SK-N-MC (cell line): Measurements from ENCODE around the gene PLA2G4B.

Experiments used
- DNase-seq: peaks from one replicate; pipeline ENCODE4 v3.0.0-alpha.2; 2011; ENCODE audit warnings: low read depth, low spot score
- H3K27ac ChIP-seq: fragments of 200-600 bp; sonication (generic); 2 replicates; pipeline ENCODE4 v1.5.1; 2016; ENCODE audit warnings: mixed run types
- H3K36me3 ChIP-seq: fragments of 200-600 bp; sonication (generic); 2 replicates; pipeline ENCODE4 v1.6.1; 2017; ENCODE audit warnings: antibody characterized with exemption, low read length, mixed read lengths; ENCODE audit not compliant: insufficient read depth
- H3K4me3 ChIP-seq: fragments of 200-600 bp; sonication (generic); 2 replicates; pipeline ENCODE4 v1.5.1; 2016
- H3K9ac ChIP-seq: fragments of 200-600 bp; sonication (generic); 2 replicates; pipeline ENCODE4 v1.8.0; 2017; ENCODE audit warnings: mixed run types, mixed read lengths; ENCODE audit not compliant: insufficient read length
- H3K9me3 ChIP-seq: fragments of 200-600 bp; sonication (generic); 2 replicates; pipeline ENCODE4 v1.6.1; 2017; ENCODE audit warnings: low read depth, mild to moderate bottlenecking, antibody characterized with exemption, low read length, moderate library complexity, mixed read lengths
- EZH2 ChIP-seq: fragments of 200-600 bp; sonication (generic); IDR thresholded peaks from one replicate; pipeline ENCODE4 v1.6.1; 2017; ENCODE audit warnings: antibody characterized with exemption
- FOXP2 ChIP-seq: optimal IDR thresholded peaks from 2 replicates; pipeline ENCODE3; 2011; ENCODE audit warnings: mild to moderate bottlenecking, moderate library complexity; ENCODE audit not compliant: insufficient read depth; ENCODE audit errors: extremely low read length, control extremely low read depth
- POLR2AphosphoS5 ChIP-seq: IDR thresholded peaks from 2 replicates; pipeline ENCODE4 v1.6.1; 2012; ENCODE audit warnings: mild to moderate bottlenecking, low read depth, low read length, borderline replicate concordance

Gene PLA2G4B

DNA sequence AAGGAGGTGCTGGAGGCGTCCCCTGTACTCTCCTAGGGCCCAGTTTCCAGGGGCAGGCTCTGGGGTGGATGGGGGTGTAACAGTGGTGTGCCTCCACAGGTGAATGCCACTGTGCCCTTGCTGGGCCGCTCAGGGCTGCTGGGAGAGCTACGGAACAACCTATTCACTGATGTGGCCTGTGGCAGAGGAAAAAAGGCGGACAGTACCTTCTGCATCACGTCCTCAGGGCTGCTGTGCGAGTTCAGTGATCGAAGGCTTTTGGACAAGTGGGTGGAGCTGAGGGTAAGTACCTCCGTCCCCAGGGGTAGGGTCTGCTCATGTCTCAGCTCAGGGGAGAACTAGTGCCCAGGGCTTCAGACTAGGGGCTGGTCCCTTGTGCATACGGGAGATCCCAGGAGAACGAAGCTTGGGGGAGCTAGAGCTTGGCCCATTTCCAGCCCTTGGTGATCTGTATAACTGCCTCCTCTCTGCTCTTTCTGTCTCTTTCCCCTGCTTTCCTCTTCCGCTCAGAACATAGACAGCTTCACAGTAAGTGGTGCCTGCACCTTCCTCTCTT is 25.7 kb upstream of the PLA2G4B start:
- H3K27ac ChIP-seq = no peak overlapping the region
- TF ChIP-seq FOXP2 = no peak
- no peak for TF ChIP-seq EZH2
- no peak for TF ChIP-seq POLR2AphosphoS5
- peaks cover 5% of the 10 kb centered on the region; the same call in 1 of the 2 replicates for H3K36me3 ChIP-seq
- H3K9ac ChIP-seq = no peak overlapping the region
- no peak for DNase-seq
- H3K9me3 ChIP-seq = no peaks in the 10 kb centered on the region
- no peak overlapping the region for H3K4me3 ChIP-seq

DNA sequence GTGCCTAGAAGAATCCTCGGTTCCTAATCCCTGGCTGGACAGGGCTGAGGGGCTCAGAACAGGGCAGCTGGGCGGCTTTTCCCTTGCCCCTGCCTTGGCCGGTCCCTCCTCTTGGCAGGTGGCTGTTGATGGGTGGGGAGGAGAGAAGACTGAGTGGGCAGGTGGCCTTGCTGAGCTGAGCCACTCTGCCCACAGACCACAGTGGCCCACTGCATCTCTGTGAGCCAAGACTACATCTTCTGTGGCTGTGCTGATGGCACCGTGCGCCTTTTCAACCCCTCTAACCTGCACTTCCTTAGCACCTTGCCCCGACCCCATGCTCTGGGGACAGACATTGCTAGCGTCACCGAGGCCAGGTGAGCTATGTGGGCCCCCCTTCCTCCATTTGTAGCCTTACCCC is 25.2 kb upstream of the PLA2G4B start:
- H3K9me3 ChIP-seq = no peaks in the 10 kb centered on the region
- peaks cover 9% of the 10 kb centered on the region; the same call in 1 of the 2 replicates for H3K36me3 ChIP-seq
- DNase-seq = no peak
- no peak overlapping the region for H3K4me3 ChIP-seq
- H3K9ac ChIP-seq = no peak overlapping the region
- no peak overlapping the region for H3K27ac ChIP-seq
- no peak for TF ChIP-seq FOXP2
- no peak for TF ChIP-seq POLR2AphosphoS5
- no peak for TF ChIP-seq EZH2

DNA sequence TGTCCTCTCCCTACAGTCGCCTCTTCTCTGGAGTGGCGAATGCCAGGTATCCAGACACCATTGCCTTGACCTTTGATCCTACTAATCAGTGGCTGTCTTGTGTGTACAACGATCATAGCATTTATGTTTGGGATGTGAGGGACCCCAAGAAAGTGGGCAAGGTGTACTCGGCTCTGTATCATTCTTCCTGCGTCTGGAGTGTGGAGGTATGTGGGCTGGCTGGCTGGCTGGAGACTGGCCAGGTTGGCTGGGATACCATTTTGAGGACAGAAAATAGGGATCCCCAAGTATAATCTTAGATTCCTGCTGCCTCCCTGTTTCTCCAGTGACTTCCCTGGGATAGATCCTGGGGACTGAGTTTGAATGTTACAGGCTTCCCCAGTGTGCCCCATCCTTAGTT is 24.1 kb upstream of the PLA2G4B start:
- DNase-seq = no peak
- Histone ChIP-seq H3K27ac (no peak overlapping the region), H3K36me3 (peaks cover 9% of the 10 kb centered on the region; the same call in 1 of the 2 replicates), H3K9me3 (no peaks in the 10 kb centered on the region), H3K4me3 (no peak overlapping the region), H3K9ac (no peak overlapping the region)
- TF ChIP-seq POLR2AphosphoS5 = no peak
- TF ChIP-seq EZH2 = no peak
- no peak for TF ChIP-seq FOXP2

DNA sequence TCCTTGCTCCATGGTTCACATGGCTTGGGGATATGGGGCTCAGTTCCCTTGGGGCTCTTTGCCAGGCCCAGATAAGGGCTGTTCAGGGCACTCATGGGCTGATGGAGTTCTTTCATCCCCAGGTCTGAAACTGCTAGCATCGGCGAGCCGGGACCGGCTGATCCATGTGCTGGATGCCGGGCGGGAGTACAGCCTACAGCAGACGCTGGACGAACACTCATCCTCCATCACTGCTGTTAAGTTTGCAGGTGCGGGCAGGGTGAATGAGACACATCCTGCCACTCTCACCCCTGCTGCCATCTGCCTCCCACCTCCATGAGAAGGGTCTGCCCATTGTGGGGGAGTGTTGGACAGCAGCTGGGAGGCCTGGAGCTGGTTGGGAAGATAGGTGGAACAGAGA is 21.9 kb upstream of the PLA2G4B start:
- Histone ChIP-seq H3K4me3 (no peak overlapping the region), H3K36me3 (peaks cover 9% of the 10 kb centered on the region; the same call in 1 of the 2 replicates), H3K9me3 (no peaks in the 10 kb centered on the region), H3K27ac (no peak overlapping the region), H3K9ac (no peak overlapping the region)
- no peak for DNase-seq
- TF ChIP-seq FOXP2 (no peak), POLR2AphosphoS5 (no peak), EZH2 (no peak)

DNA sequence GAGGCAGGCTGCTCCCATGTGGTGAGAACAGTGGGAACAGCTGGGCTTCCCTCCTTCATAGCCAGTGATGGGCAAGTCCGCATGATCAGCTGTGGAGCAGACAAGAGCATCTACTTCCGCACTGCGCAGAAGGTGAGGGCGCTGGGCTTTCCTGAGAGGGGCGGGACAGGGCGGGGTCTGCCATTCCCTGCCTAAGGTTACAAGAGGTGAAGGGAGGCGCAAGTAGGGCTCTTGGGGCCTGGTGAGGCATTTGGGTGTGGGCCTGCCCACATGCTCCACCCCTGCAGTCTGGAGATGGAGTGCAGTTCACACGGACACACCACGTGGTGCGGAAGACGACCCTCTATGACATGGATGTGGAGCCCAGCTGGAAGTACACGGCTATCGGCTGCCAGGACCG is 21.3 kb upstream of the PLA2G4B start:
- H3K36me3 ChIP-seq = peaks cover 9% of the 10 kb centered on the region; the same call in 1 of the 2 replicates
- no peak for TF ChIP-seq FOXP2

DNA sequence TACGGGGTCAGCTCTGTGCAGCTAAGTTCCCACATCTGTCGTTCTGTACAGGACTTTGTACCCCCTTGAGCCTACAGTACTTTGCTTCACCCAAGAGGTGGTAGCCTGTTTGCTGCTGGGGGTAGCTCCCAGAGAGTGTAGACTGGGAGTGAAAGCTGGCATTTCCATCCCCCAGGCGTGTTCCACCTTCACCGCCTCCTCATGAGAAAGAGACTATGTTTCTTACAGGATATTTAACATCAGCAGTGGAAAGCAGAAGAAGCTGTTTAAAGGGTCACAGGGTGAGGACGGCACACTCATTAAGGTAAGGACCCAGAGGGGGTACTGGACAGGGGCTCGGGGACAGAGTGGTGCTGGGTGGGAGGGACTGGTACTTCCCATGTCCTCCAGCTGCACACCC is 20.9 kb upstream of the PLA2G4B start:
- TF ChIP-seq POLR2AphosphoS5 = no peak
- TF ChIP-seq EZH2 = no peak
- no peak for TF ChIP-seq FOXP2
- H3K36me3 ChIP-seq = peaks cover 9% of the 10 kb centered on the region; the same call in 1 of the 2 replicates

More for the DNA sequence above, 21.3 kb upstream of the PLA2G4B start:
- H3K27ac ChIP-seq = no peak overlapping the region
- H3K9ac ChIP-seq = no peak overlapping the region
- no peaks in the 10 kb centered on the region for H3K9me3 ChIP-seq
- no peak overlapping the region for H3K4me3 ChIP-seq
- no peak for DNase-seq

DNA sequence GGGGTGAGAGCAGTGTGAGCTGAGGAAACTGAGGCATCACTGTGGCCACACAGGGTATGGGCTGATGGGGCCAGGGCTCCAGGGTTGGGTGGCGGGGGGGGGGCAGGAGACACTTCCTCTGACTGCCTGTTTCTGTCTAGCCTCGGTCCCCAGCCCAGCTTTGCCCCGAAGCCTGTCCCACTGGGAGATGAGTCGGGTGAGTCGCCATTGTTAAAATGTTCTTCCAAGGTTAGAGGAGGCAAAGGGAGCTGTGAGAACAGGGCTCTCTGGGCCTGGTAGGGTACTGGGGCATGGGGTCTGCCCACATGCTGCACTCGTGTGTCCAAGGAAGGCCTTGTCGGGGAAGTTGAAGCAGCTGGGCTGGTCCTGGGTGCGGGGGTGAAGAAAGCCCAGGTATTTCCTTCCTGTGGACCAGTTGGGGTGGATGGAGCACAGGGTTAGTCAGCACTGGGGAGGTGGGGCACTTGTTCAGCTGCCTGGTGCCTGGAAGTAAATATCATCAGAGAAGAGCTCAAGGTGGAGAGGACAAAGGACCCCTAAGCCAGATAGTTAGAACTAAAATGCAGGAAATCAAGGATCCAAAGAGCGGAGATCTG is 19.1 kb upstream of the PLA2G4B start:
- Histone ChIP-seq H3K9ac (no peak overlapping the region), H3K36me3 (peaks cover 9% of the 10 kb centered on the region; the same call in 1 of the 2 replicates), H3K9me3 (no peaks in the 10 kb centered on the region), H3K27ac (no peak overlapping the region), H3K4me3 (no peak overlapping the region)
- TF ChIP-seq FOXP2 (no peak), EZH2 (no peak), POLR2AphosphoS5 (no peak)
- no peak for DNase-seq

More for the DNA sequence above, 20.9 kb upstream of the PLA2G4B start:
- no peak for DNase-seq
- no peak overlapping the region for H3K9ac ChIP-seq
- no peak overlapping the region for H3K4me3 ChIP-seq
- H3K9me3 ChIP-seq = no peaks in the 10 kb centered on the region
- no peak overlapping the region for H3K27ac ChIP-seq

DNA sequence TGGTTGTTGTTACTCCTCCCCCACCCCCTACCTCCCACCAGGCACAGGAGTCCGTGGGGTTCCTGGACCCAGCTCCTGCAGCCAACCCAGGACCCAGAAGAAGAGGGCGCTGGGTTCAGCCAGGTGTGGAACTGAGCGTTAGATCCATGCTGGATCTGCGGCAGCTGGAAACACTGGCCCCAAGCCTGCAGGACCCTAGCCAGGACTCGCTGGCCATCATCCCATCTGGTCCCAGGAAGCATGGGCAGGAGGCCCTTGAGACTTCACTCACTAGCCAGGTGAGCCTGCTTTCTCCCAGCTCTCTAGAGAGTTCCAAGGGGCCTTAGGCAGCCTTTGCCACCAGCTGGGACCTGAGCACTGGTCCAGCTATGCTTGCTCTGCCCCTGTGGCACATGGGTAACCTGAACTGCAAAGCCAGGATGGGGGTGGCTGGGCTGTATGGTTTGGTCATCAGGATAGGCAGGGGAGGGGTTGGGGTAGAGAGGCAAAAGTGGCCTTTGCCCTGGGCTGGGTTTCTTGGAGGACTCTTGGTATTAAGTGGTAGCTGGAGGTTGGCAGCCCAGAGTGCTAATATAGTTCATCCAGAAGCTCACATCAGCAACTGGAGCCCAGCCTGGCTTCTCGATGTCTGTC is 17.7 kb upstream of the PLA2G4B start:
- H3K4me3 ChIP-seq = no peak overlapping the region
- no peak overlapping the region for H3K9ac ChIP-seq
- no peak for DNase-seq
- H3K27ac ChIP-seq = no peak overlapping the region
- no peaks in the 10 kb centered on the region for H3K9me3 ChIP-seq
- peaks cover 9% of the 10 kb centered on the region; the same call in 1 of the 2 replicates for H3K36me3 ChIP-seq
- TF ChIP-seq FOXP2 (no peak), EZH2 (no peak), POLR2AphosphoS5 (no peak)
